Activated CD8-positive, alpha-beta T cell treated with anti-CD3 and anti-CD28 coated beads, Interleukin-2, amount 10 ng/mL, durations not matched to agents 7 days and 5 days (primary cell): ENCODE data around the gene C19orf44. TPM values are rescaled to one million over a fixed set of nuclear protein-coding genes. Genes with fewer than 3 reads are reported as not detected.
"Not testable (repeated sequence)": the region's sequence is repeated elsewhere in the genome, so short reads cannot be mapped to it uniquely, and the experiment has no call there.

Experiments used
- ATAC-seq: fragments of 150-1000 bp; cut with Tn5 transposase; one replicate; pipeline ENCODE4 v1.10.0; 2021; ENCODE audit warnings: moderate library complexity
- CTCF ChIA-PET: fragments of 350-600 bp; sonication (Branson Sonifier 250); formaldehyde crosslinking; loops from one replicate; lab custom pipeline; 2021; ENCODE audit warnings: antibody characterized with exemption; lab: Charles Lee
- POLR2A ChIA-PET: fragments of 350-600 bp; sonication (Branson Sonifier 250); formaldehyde crosslinking; loops from one replicate; lab custom pipeline; 2021; ENCODE audit warnings: antibody characterized with exemption; lab: Charles Lee
- DNase-seq: peaks from one replicate; pipeline ENCODE4 v3.0.0-alpha.2; 2020
- H3K27ac Mint-ChIP-seq: one replicate; pipeline ENCODE4 v1.8.0; 2021; ENCODE audit warnings: mild to moderate bottlenecking, mixed read lengths
- H3K27me3 Mint-ChIP-seq: one replicate; pipeline ENCODE4 v1.8.0; 2021; ENCODE audit warnings: low read depth, mixed read lengths
- H3K36me3 Mint-ChIP-seq: one replicate; pipeline ENCODE4 v1.8.0; 2021; ENCODE audit warnings: low read depth, mixed read lengths
- H3K4me1 Mint-ChIP-seq: one replicate; pipeline ENCODE4 v1.8.0; 2021; ENCODE audit warnings: low read depth, mixed read lengths
- H3K4me3 Mint-ChIP-seq: one replicate; pipeline ENCODE4 v1.8.0; 2021; ENCODE audit warnings: mild to moderate bottlenecking, mixed read lengths
- H3K9me3 Mint-ChIP-seq: one replicate; pipeline ENCODE4 v1.8.0; 2022; ENCODE audit warnings: mixed read lengths; ENCODE audit not compliant: insufficient read depth
- total RNA-seq, 2 experiments: library from RNA; stranded (reverse); gene quantifications; one replicate each; pipeline ENCODE4 v1.2.3, GENCODE V29; 2021

Gene C19orf44
- total RNA-seq, 2 experiments from 2014 or later: 3.0 to 3.1 TPM

- Mint-ChIP-seq H3K9me3 (no peaks in the 10 kb centered on the region), H3K4me1 (peaks cover 37% of the 10 kb centered on the region), H3K27ac (no peak overlapping the region), H3K4me3 (no peak overlapping the region), H3K27me3 (no peaks in the 10 kb centered on the region), H3K36me3 (no peaks in the 10 kb centered on the region)
- no peak for ATAC-seq
- CTCF ChIA-PET: no interaction called here
- POLR2A ChIA-PET: no interaction called here
- no peak for DNase-seq
These were observed 37.5 kb upstream of the C19orf44 start for GRCh38 chr19:16458391-16459341.

GRCh38 chr19:16459680-16460079 lies 36.5 kb upstream of the C19orf44 start:
- no peak overlapping the region for H3K27ac Mint-ChIP-seq
- H3K36me3 Mint-ChIP-seq: no peaks in the 10 kb centered on the region
- H3K4me3 Mint-ChIP-seq: no peak overlapping the region
- DNase-seq (no peak), ATAC-seq (no peak)
- no peaks in the 10 kb centered on the region for H3K27me3 Mint-ChIP-seq
- ChIA-PET POLR2A (no interaction called here), CTCF (no interaction called here)
- H3K9me3 Mint-ChIP-seq: no peaks in the 10 kb centered on the region
- peaks cover 40% of the 10 kb centered on the region for H3K4me1 Mint-ChIP-seq

GRCh38 chr19:16460454-16460853 lies 35.7 kb upstream of the C19orf44 start:
- peaks cover 40% of the 10 kb centered on the region for H3K4me1 Mint-ChIP-seq
- ChIA-PET CTCF (no interaction called here), POLR2A (no interaction called here)
- ATAC-seq (no peak), DNase-seq (no peak)
- H3K4me3 Mint-ChIP-seq: no peak overlapping the region
- H3K27ac Mint-ChIP-seq: no peak overlapping the region
- H3K27me3 Mint-ChIP-seq: no peaks in the 10 kb centered on the region
- H3K36me3 Mint-ChIP-seq: peaks cover 3% of the 10 kb centered on the region
- no peaks in the 10 kb centered on the region for H3K9me3 Mint-ChIP-seq

GRCh38 chr19:16461630-16462051 lies 34.6 kb upstream of the C19orf44 start:
- ATAC-seq: no peak
- peaks cover 41% of the 10 kb centered on the region for H3K4me1 Mint-ChIP-seq
- DNase-seq: no peak
- H3K9me3 Mint-ChIP-seq: no peaks in the 10 kb centered on the region
- H3K36me3 Mint-ChIP-seq: peaks cover 6% of the 10 kb centered on the region
- CTCF ChIA-PET: no interaction called here
- peak overlapping the region; percentile 23 for H3K27ac Mint-ChIP-seq
- H3K27me3 Mint-ChIP-seq: no peaks in the 10 kb centered on the region
- no peak overlapping the region for H3K4me3 Mint-ChIP-seq
- POLR2A ChIA-PET: no interaction called here

GRCh38 chr19:16462757-16463250 lies 33.4 kb upstream of the C19orf44 start:
- H3K27me3 Mint-ChIP-seq: no peaks in the 10 kb centered on the region
- H3K4me3 Mint-ChIP-seq: no peak overlapping the region
- ChIA-PET CTCF (interaction anchor here (1.0 kb wide), 1 partner anchor 421 kb away, joined by 3 read pairs; no protein-coding TSS in a partner anchor), POLR2A (no interaction called here)
- H3K9me3 Mint-ChIP-seq: no peaks in the 10 kb centered on the region
- peaks cover 33% of the 10 kb centered on the region for H3K4me1 Mint-ChIP-seq
- DNase-seq (no peak), ATAC-seq (no peak)
- peak overlapping the region; percentile 76 for H3K27ac Mint-ChIP-seq
- peaks cover 6% of the 10 kb centered on the region for H3K36me3 Mint-ChIP-seq

- DNase-seq (no peak), ATAC-seq (no peak)
- POLR2A ChIA-PET: no interaction called here
- H3K4me3 Mint-ChIP-seq: no peak overlapping the region
- CTCF ChIA-PET: no interaction called here
- H3K9me3 Mint-ChIP-seq: no peaks in the 10 kb centered on the region
- peaks cover 26% of the 10 kb centered on the region for H3K4me1 Mint-ChIP-seq
- peak overlapping the region; percentile 76 for H3K27ac Mint-ChIP-seq
- H3K36me3 Mint-ChIP-seq: peaks cover 6% of the 10 kb centered on the region
- no peaks in the 10 kb centered on the region for H3K27me3 Mint-ChIP-seq
These were observed 32.7 kb upstream of the C19orf44 start for GRCh38 chr19:16463341-16463990.

GRCh38 chr19:16463991-16464575 lies 32.1 kb upstream of the C19orf44 start:
- H3K4me3 Mint-ChIP-seq: no peak overlapping the region
- H3K4me1 Mint-ChIP-seq: peaks cover 26% of the 10 kb centered on the region
- ChIA-PET POLR2A (no interaction called here), CTCF (no interaction called here)
- DNase-seq (no peak), ATAC-seq (no peak)
- no peaks in the 10 kb centered on the region for H3K9me3 Mint-ChIP-seq
- H3K27me3 Mint-ChIP-seq: no peaks in the 10 kb centered on the region
- peaks cover 6% of the 10 kb centered on the region for H3K36me3 Mint-ChIP-seq
- H3K27ac Mint-ChIP-seq: peak overlapping the region; percentile 9

GRCh38 chr19:16465239-16465638 lies 31.0 kb upstream of the C19orf44 start:
- CTCF ChIA-PET: no interaction called here
- no peaks in the 10 kb centered on the region for H3K27me3 Mint-ChIP-seq
- POLR2A ChIA-PET: no interaction called here

GRCh38 chr19:16466802-16467427 lies 29.3 kb upstream of the C19orf44 start:
- Mint-ChIP-seq H3K4me1 (peaks cover 44% of the 10 kb centered on the region), H3K36me3 (peaks cover 14% of the 10 kb centered on the region)
- H3K27ac Mint-ChIP-seq, H3K9me3 Mint-ChIP-seq, H3K27me3 Mint-ChIP-seq, POLR2A ChIA-PET, ATAC-seq, H3K4me3 Mint-ChIP-seq, CTCF ChIA-PET, DNase-seq: not testable (repeated sequence)

More at GRCh38 chr19:16465239-16465638, 31.0 kb upstream of the C19orf44 start:
- Mint-ChIP-seq H3K4me3 (no peak overlapping the region), H3K9me3 (no peaks in the 10 kb centered on the region), H3K4me1 (peaks cover 34% of the 10 kb centered on the region), H3K27ac (no peak overlapping the region), H3K36me3 (peaks cover 14% of the 10 kb centered on the region)
- DNase-seq: no peak
- ATAC-seq: no peak

GRCh38 chr19:16467581-16467980 lies 28.6 kb upstream of the C19orf44 start:
- POLR2A ChIA-PET: no interaction called here
- Mint-ChIP-seq H3K27ac (no peak overlapping the region), H3K4me1 (peaks cover 42% of the 10 kb centered on the region), H3K27me3 (no peaks in the 10 kb centered on the region), H3K36me3 (peaks cover 14% of the 10 kb centered on the region), H3K9me3 (no peaks in the 10 kb centered on the region), H3K4me3 (no peak overlapping the region)
- no peak for DNase-seq
- CTCF ChIA-PET: interaction anchor here (1.8 kb wide), 1 partner anchor 25 kb away, joined by 3 read pairs; no protein-coding TSS in a partner anchor
- ATAC-seq: no peak

GRCh38 chr19:16470541-16470910 lies 25.7 kb upstream of the C19orf44 start:
- ATAC-seq: no peak
- peak overlapping the region; percentile 91 for H3K4me3 Mint-ChIP-seq
- no peaks in the 10 kb centered on the region for H3K9me3 Mint-ChIP-seq
- peak overlapping the region; percentile 61 for H3K27ac Mint-ChIP-seq
- ChIA-PET POLR2A (interaction anchor here (1.1 to 1.5 kb wide), 2 partner anchors 21 to 25 kb away, joined by 3 read pairs; partner anchors contain the start of genes C19orf44 and CALR3), CTCF (no interaction called here)
- H3K36me3 Mint-ChIP-seq: peaks cover 13% of the 10 kb centered on the region
- H3K4me1 Mint-ChIP-seq: peaks cover 28% of the 10 kb centered on the region
- peaks cover 3% of the 10 kb centered on the region for H3K27me3 Mint-ChIP-seq
- DNase-seq: no peak
